HCT116 (cell line): ENCODE data around the gene POGK. TPM values are rescaled to one million over a fixed set of nuclear protein-coding genes. Genes with fewer than 3 reads are reported as not detected.

Source experiments
- ATAC-seq: fragments of 200-7000 bp; cut with Tn5 transposase; 2 replicates; pipeline ENCODE4 v1.9.1; 2020; ENCODE audit warnings: mild to moderate bottlenecking, moderate library complexity
- BruUV-seq: library from RNA; stranded (reverse); fragments of 400-500 nt; replicated peaks from 2 replicates; lab custom pipeline; 2021; lab: Mats Ljungman, UMichigan
- CTCF ChIA-PET: fragments of 300-600 bp; sonication (Branson Sonifier 250); formaldehyde crosslinking; loops from one replicate; lab custom pipeline; 2021; ENCODE audit warnings: antibody characterized with exemption; lab: Charles Lee
- POLR2A ChIA-PET: fragments of 300-600, 350-600 bp; sonication (Branson Sonifier 250); formaldehyde crosslinking; loops from one replicate; lab custom pipeline; 2021; ENCODE audit warnings: antibody characterized with exemption; lab: Charles Lee
- RAD21 ChIA-PET, 2 experiments: fragments of 300-600 bp; sonication (Branson Sonifier 250); formaldehyde crosslinking; loops; one replicate each; lab custom pipeline; 2023; ENCODE audit warnings: low total read pairs in 2 of 2; ENCODE audit not compliant: uncharacterized antibody in 2 of 2, unreplicated experiment in 2 of 2, low non-redundant PET in 1 of 2; lab: Charles Lee
- DNase-seq: peaks from one replicate; pipeline ENCODE4 v3.0.0-alpha.2; 2010; ENCODE audit warnings: low read depth, low spot score
- H2AFZ ChIP-seq: fragments of 200-600 bp; shearing (Covaris generic), sonication (generic); 2 replicates; pipeline ENCODE4 v1.6.1; 2017; ENCODE audit warnings: low read depth, mixed run types, mixed read lengths, antibody characterized with exemption, low read length; ENCODE audit not compliant: poor library complexity, severe bottlenecking
- H3K27ac ChIP-seq: 2 replicates; pipeline ENCODE4 v1.5.1; 2012; ENCODE audit warnings: low read depth, low read length
- H3K27me3 ChIP-seq: fragments of 200-600 bp; sonication (generic); 2 replicates; pipeline ENCODE4 v1.6.1; 2016; ENCODE audit warnings: mixed run types, low read length, mixed read lengths; ENCODE audit not compliant: insufficient read depth
- H3K36me3 ChIP-seq, 2 experiments: fragments of 200-500 bp in 1 of 2; fragments of 200-600 bp in 1 of 2; sonication (Bioruptor generic) in 1 of 2; sonication (generic) in 1 of 2; 2 replicates each; pipeline versions ENCODE4 v1.5.1 to v1.6.1; 2014 to 2016; ENCODE audit warnings: low read length in 2 of 2, inconsistent platforms in 1 of 2, mixed read lengths in 1 of 2, mixed run types in 1 of 2; ENCODE audit not compliant: insufficient read depth in 2 of 2, control insufficient read depth in 1 of 2
- H3K4me1 ChIP-seq, 2 experiments: fragments of 200-600 bp in 1 of 2; sonication (generic) in 1 of 2; 2 replicates each; pipeline versions ENCODE4 v1.5.1 to v1.6.1; 2012 to 2017; ENCODE audit warnings: low read length in 2 of 2, inconsistent platforms in 1 of 2, mild to moderate bottlenecking in 1 of 2, mixed read lengths in 1 of 2, mixed run types in 1 of 2, moderate library complexity in 1 of 2; ENCODE audit not compliant: insufficient read depth in 2 of 2, control insufficient read depth in 1 of 2
- H3K4me2 ChIP-seq: fragments of 200-600 bp; sonication (generic); 2 replicates; pipeline ENCODE4 v1.6.1; 2017; ENCODE audit warnings: mixed run types, low read length, mixed read lengths
- H3K4me3 ChIP-seq, 2 experiments: fragments of 200-600 bp in 1 of 2; sonication (generic) in 1 of 2; replicated peaks in 1 of 2; 2 replicates each; pipeline ENCODE4 v1.5.1; 2011 to 2016; ENCODE audit warnings: low read length in 2 of 2, control low read depth in 1 of 2, low read depth in 1 of 2, mild to moderate bottlenecking in 1 of 2, mixed read lengths in 1 of 2, mixed run types in 1 of 2
- H3K79me2 ChIP-seq: fragments of 200-600 bp; sonication (generic); 2 replicates; pipeline ENCODE4 v1.6.1; 2017; ENCODE audit warnings: mild to moderate bottlenecking, mixed run types, low read length, moderate library complexity, mixed read lengths; ENCODE audit not compliant: insufficient read depth
- H3K9ac ChIP-seq: fragments of 200-600 bp; sonication (generic); 2 replicates; pipeline ENCODE4 v1.6.1; 2016; ENCODE audit warnings: low read length, mixed read lengths
- H3K9me2 ChIP-seq: fragments of 200-600 bp; sonication (generic), shearing (Covaris generic); 2 replicates; pipeline ENCODE4 v1.6.1; 2017; ENCODE audit warnings: mixed run types, mild to moderate bottlenecking, moderate library complexity; ENCODE audit not compliant: insufficient read depth
- H3K9me3 ChIP-seq, 2 experiments: fragments of 200-500 bp in 1 of 2; fragments of 200-600 bp in 1 of 2; sonication (Bioruptor generic) in 1 of 2; sonication (generic) in 1 of 2; 2 replicates each; pipeline ENCODE4 v1.6.1; 2014 to 2017; ENCODE audit warnings: low read length in 2 of 2, mixed read lengths in 2 of 2, inconsistent platforms in 1 of 2, low read depth in 1 of 2, mild to moderate bottlenecking in 1 of 2, mixed run types in 1 of 2, moderate library complexity in 1 of 2; ENCODE audit not compliant: control insufficient read depth in 1 of 2, insufficient read depth in 1 of 2
- H4K20me1 ChIP-seq: fragments of 200-600 bp; sonication (generic), shearing (Covaris generic); 2 replicates; pipeline ENCODE4 v1.6.1; 2017; ENCODE audit warnings: mixed run types, mild to moderate bottlenecking, moderate library complexity; ENCODE audit not compliant: insufficient read depth
- CBX3 ChIP-seq: IDR thresholded peaks from 2 replicates; pipeline ENCODE4 v1.6.1; 2012; ENCODE audit warnings: low read depth
- CEBPB ChIP-seq: IDR thresholded peaks from 2 replicates; pipeline ENCODE4 v1.6.1; 2012; ENCODE audit warnings: low read depth
- ELF1 ChIP-seq: IDR thresholded peaks from 2 replicates; pipeline ENCODE4 v1.6.1; 2012; ENCODE audit warnings: low read depth, borderline replicate concordance
- EZH2 ChIP-seq: fragments of 200-600 bp; sonication (generic); IDR thresholded peaks from 2 replicates; pipeline ENCODE4 v1.6.1; 2017; ENCODE audit warnings: antibody characterized with exemption, mixed run types
- EZH2phosphoT487 ChIP-seq: fragments of 200-600 bp; IDR thresholded peaks from 2 replicates; pipeline ENCODE4 v1.6.1; 2018; ENCODE audit warnings: antibody characterized with exemption, borderline replicate concordance
- FOSL1 ChIP-seq: IDR thresholded peaks from 2 replicates; pipeline ENCODE4 v1.6.1; 2012; ENCODE audit warnings: low read depth
- POLR2AphosphoS5 ChIP-seq: IDR thresholded peaks from 2 replicates; pipeline ENCODE4 v1.6.1; 2011; ENCODE audit warnings: mild to moderate bottlenecking, low read depth, low read length, moderate library complexity
- RAD21 ChIP-seq: IDR thresholded peaks from 2 replicates; pipeline ENCODE4 v1.6.1; 2012; ENCODE audit warnings: low read depth, mild to moderate bottlenecking
- SIN3A ChIP-seq: IDR thresholded peaks from 2 replicates; pipeline ENCODE4 v1.6.1; 2012; ENCODE audit warnings: low read depth
- SP1 ChIP-seq: IDR thresholded peaks from 2 replicates; pipeline ENCODE4 v1.6.1; 2012; ENCODE audit warnings: low read depth
- SRF ChIP-seq: IDR thresholded peaks from 2 replicates; pipeline ENCODE4 v1.6.1; 2012; ENCODE audit warnings: low read depth
- ZFX ChIP-seq: fragments of 450-650 bp; IDR thresholded peaks from 2 replicates; pipeline ENCODE4 v1.6.1; 2017
- ZNF274 ChIP-seq: fragments of 200-500 bp; sonication (Bioruptor generic); IDR thresholded peaks from 2 replicates; pipeline ENCODE4 v1.6.1; 2014; ENCODE audit warnings: mild to moderate bottlenecking, low read depth, low read length, inconsistent platforms
- intact Hi-C: fragments of 100-400 bp; cut with micrococcal nuclease; formaldehyde crosslinking; loops from 2 replicates; pipeline ENCODE4 v1.10.0; 2022
- total RNA-seq: library from RNA; stranded (reverse); gene quantifications from one replicate; pipeline ENCODE4 v1.2.1, GENCODE V29; 2021; ENCODE audit not compliant: unreplicated experiment
- TF ChIP-seq, protein P1 (sequence below): IDR thresholded peaks from 2 replicates; pipeline ENCODE4 v1.6.1; 2012; ENCODE audit warnings: low read depth

The POGK gene
- total RNA-seq, 1 experiment from 2014 or later = 35.6 TPM

GRCh38 chr1:166902279-166902678 is 63.0 kb downstream of the POGK start:
- no peak overlapping the region for H3K4me3 ChIP-seq
- H3K9ac ChIP-seq = no peak overlapping the region
- no peaks in the 10 kb centered on the region for H3K27me3 ChIP-seq
- no peaks in the 10 kb centered on the region; a peak in 1 of 4 replicates for H3K9me3 ChIP-seq
- H4K20me1 ChIP-seq = no peaks in the 10 kb centered on the region
- no peaks in the 10 kb centered on the region for H3K79me2 ChIP-seq
- no peak overlapping the region for H2AFZ ChIP-seq
- no peaks in the 10 kb centered on the region for H3K36me3 ChIP-seq
- ChIA-PET CTCF (interaction anchor here (0.5 to 1.2 kb wide), 4 partner anchors 8 to 156 kb away, joined by 3 to 8 read pairs (median 3); no protein-coding TSS in a partner anchor), RAD21 (no interaction called here), POLR2A (interaction anchor here (0.6 kb wide), 1 partner anchor 33 kb away, joined by 4 read pairs; no protein-coding TSS in a partner anchor)
- TF ChIP-seq SIN3A = no peak
- peak; percentile 48 for TF ChIP-seq FOSL1
- 0 out of 2 replicates have a peak, but pooled peaks have one; percentile 18 for TF ChIP-seq RAD21
- 0 out of 2 replicates have a peak, but pooled peaks have one; percentile 21 for TF ChIP-seq CBX3
- TF ChIP-seq POLR2AphosphoS5 = no peak
- peak; percentile 15; the same call in 1 of the 2 replicates for TF ChIP-seq SRF
- TF ChIP-seq SP1 = 0 out of 2 replicates have a peak, but pooled peaks have one; percentile 24
- 0 out of 2 replicates have a peak, but pooled peaks have one; percentile 17 for TF ChIP-seq CEBPB
- no TSS peak for BruUV-seq
- DNase-seq (peak; percentile 43), ATAC-seq (peak; percentile 96)
- peak overlapping the region; percentile 1; the same call in 1 of the 2 replicates for H3K4me2 ChIP-seq
- H3K27ac ChIP-seq = no peak overlapping the region
- intact Hi-C loops = no loop called here
- peaks cover 0 to 8% of the 10 kb centered on the region in 2 experiments; a peak in 1 of 4 replicates for H3K4me1 ChIP-seq
- H3K9me2 ChIP-seq = no peaks in the 10 kb centered on the region

GRCh38 chr1:166903232-166903631 is 64.0 kb downstream of the POGK start:
- no peaks in the 10 kb centered on the region for H3K9me3 ChIP-seq
- TF ChIP-seq, protein P1, sequence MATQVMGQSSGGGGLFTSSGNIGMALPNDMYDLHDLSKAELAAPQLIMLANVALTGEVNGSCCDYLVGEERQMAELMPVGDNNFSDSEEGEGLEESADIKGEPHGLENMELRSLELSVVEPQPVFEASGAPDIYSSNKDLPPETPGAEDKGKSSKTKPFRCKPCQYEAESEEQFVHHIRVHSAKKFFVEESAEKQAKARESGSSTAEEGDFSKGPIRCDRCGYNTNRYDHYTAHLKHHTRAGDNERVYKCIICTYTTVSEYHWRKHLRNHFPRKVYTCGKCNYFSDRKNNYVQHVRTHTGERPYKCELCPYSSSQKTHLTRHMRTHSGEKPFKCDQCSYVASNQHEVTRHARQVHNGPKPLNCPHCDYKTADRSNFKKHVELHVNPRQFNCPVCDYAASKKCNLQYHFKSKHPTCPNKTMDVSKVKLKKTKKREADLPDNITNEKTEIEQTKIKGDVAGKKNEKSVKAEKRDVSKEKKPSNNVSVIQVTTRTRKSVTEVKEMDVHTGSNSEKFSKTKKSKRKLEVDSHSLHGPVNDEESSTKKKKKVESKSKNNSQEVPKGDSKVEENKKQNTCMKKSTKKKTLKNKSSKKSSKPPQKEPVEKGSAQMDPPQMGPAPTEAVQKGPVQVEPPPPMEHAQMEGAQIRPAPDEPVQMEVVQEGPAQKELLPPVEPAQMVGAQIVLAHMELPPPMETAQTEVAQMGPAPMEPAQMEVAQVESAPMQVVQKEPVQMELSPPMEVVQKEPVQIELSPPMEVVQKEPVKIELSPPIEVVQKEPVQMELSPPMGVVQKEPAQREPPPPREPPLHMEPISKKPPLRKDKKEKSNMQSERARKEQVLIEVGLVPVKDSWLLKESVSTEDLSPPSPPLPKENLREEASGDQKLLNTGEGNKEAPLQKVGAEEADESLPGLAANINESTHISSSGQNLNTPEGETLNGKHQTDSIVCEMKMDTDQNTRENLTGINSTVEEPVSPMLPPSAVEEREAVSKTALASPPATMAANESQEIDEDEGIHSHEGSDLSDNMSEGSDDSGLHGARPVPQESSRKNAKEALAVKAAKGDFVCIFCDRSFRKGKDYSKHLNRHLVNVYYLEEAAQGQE = no peak
- TF ChIP-seq ZFX = no peak
- no peak for TF ChIP-seq EZH2
- TF ChIP-seq POLR2AphosphoS5 = no peak
- TF ChIP-seq ELF1 = no peak
- no peak for TF ChIP-seq ZNF274
- no peak for TF ChIP-seq EZH2phosphoT487
- no peak for TF ChIP-seq RAD21
- H3K27ac ChIP-seq = no peak overlapping the region
- BruUV-seq = no TSS peak
- no peak overlapping the region for H3K4me2 ChIP-seq
- no peaks in the 10 kb centered on the region for H3K79me2 ChIP-seq
- intact Hi-C loops = no loop called here
- ATAC-seq (no peak), DNase-seq (no peak)
- ChIA-PET RAD21 (no interaction called here), POLR2A (no interaction called here), CTCF (interaction anchor here (1.4 kb wide), 1 partner anchor 156 kb away, joined by 3 read pairs; no protein-coding TSS in a partner anchor)
- no peak overlapping the region for H3K4me3 ChIP-seq
- no peaks in the 10 kb centered on the region for H4K20me1 ChIP-seq
- no peaks in the 10 kb centered on the region for H3K9me2 ChIP-seq
- no peak overlapping the region for H2AFZ ChIP-seq
- H3K9ac ChIP-seq = no peak overlapping the region
- peaks cover 0 to 8% of the 10 kb centered on the region in 2 experiments; a peak in 1 of 4 replicates for H3K4me1 ChIP-seq
- H3K27me3 ChIP-seq = no peaks in the 10 kb centered on the region
- no peaks in the 10 kb centered on the region for H3K36me3 ChIP-seq
